Erythroblast (primary cell): ENCODE measurements around the gene ROM1.
"Not testable (repeated sequence)": the region's sequence is repeated elsewhere in the genome, so short reads cannot be mapped to it uniquely, and the experiment has no call there.

Experiments used
- DNase-seq, 2 experiments: peaks; one replicate each; lab custom pipeline; 2025; lab: John Stamatoyannopoulos, UW
- GATA1 ChIP-seq: IDR thresholded peaks from 2 replicates; pipeline ENCODE4 v1.6.1; 2011; ENCODE audit warnings: low read depth, mild to moderate bottlenecking, control low read depth, low read length, moderate library complexity
- POLR2A ChIP-seq: IDR thresholded peaks from 2 replicates; pipeline ENCODE4 v1.6.1; 2011; ENCODE audit warnings: mild to moderate bottlenecking, low read length

Gene ROM1

GRCh38 chr11:62608776-62609175 is 4.3 kb upstream of the ROM1 start:
- DNase-seq, result no peak

DNA sequence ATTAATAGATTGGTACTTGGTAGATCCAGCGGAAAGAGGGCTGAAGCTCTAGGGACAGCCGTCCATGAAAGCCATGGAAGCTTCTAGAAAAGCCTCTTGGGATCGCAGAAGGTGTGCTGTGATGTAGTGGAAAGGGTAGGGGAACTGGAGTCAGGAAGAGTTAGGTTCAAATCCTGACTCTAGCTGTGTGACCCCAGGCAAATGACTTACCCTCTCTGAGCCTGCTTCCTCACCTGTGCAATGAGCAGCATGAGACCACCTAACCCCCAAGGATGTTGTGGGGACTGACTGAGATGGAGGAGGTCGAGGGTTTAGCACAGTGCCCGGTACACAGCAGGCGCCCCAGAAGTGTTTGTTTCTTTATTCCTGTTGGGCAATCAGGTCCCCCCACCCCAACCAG is 2.7 kb upstream of the ROM1 start:
- no peak for TF ChIP-seq GATA1
- no peak for TF ChIP-seq POLR2A
- no peak for DNase-seq

More at GRCh38 chr11:62608776-62609175, 4.3 kb upstream of the ROM1 start:
- TF ChIP-seq GATA1 (no peak), POLR2A (no peak)

GRCh38 chr11:62610814-62611704 is 2.0 kb upstream of the ROM1 start:
- TF ChIP-seq GATA1 (no peak), POLR2A (no peak)
- DNase-seq, result no peak

- DNase-seq, result peak; percentile 74 to 79
- peak; percentile 28 for TF ChIP-seq POLR2A
- TF ChIP-seq GATA1, result no peak
Observed at GRCh38 chr11:62611705-62612365, 1.2 kb upstream of the ROM1 start.

DNA sequence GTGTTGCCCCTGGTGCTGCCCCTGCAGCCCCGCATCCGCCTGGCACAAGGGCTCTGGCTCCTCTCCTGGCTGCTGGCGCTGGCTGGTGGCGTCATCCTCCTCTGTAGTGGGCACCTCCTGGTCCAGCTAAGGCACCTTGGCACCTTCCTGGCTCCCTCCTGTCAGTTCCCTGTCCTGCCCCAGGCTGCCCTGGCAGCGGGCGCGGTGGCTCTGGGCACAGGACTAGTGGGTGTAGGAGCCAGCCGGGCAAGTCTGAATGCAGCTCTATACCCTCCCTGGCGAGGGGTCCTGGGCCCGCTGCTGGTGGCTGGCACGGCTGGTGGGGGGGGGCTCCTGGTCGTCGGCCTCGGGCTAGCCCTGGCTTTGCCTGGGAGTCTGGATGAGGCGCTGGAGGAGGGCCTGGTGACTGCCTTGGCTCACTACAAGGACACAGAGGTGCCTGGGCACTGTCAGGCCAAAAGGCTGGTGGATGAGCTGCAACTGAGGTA is 278 bp downstream of the ROM1 start:
- DNase-seq, result no peak
- TF ChIP-seq GATA1 (no peak), POLR2A (no peak)

- TF ChIP-seq GATA1 (no peak), POLR2A (no peak)
- peak; percentile 52 to 75 for DNase-seq
Observed at GRCh38 chr11:62614275-62614674, 1.2 kb downstream of the ROM1 start.

- DNase-seq, result no peak
- no peak for TF ChIP-seq POLR2A
- TF ChIP-seq GATA1, result no peak
Observed at GRCh38 chr11:62615521-62615920, 2.5 kb downstream of the ROM1 start.

- DNase-seq, result not testable (repeated sequence)
Observed at GRCh38 chr11:62616957-62617356, 3.9 kb downstream of the ROM1 start.

GRCh38 chr11:62621027-62621566 is 8.0 kb downstream of the ROM1 start:
- TF ChIP-seq POLR2A (no peak), GATA1 (no peak)
- DNase-seq, result no peak

DNA sequence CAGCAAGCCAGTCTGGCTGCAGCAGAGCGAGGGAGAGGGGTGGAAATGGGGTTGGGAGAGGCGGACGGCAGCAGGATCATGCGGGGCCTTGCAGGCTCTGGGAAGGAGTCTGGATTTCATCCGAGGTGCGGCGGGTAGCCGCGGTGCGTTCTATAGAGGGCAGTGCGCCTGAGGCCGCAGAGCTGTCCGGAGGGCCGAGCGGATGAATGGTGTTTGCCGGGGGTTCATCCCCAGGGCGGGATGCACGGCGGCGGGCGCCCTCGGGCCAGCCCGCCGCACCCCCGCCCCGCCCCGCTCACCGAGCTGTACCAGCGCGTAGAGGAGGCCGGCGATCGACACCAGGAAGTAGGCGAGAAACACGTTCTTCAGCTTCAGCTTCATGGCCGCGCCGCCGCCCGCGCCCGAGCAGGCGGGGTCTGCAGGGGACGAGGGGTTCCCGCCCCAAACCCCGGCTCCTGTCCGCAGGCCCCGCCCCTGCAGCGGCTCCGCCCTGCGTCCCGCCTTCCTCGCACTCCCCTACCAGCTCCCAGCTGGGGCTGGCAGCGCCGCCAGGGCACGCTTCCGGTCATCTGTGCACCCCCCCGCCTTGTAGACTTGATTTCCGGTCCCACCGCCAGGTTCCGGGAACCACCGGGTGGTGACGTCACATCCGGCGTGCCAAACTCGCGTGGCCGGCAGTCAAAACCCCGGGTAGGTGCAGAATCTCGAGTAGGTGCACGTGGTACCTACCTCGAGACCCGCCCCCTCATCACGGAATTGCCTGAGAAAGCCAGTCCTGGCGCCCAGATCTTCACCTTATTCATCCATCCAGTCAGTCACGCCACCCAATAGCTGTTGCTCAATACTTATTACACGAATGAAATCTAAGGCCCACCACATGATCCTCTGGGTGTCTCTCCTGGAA is 8.8 kb downstream of the ROM1 start, which contains the start of gene B3GAT3:
Gene B3GAT3, minus strand, starts transcription at position 420 of the 904 bp plus-strand sequence. Its CDS starts 39 bp downstream, at position 381.
- TF ChIP-seq GATA1 (no peak), POLR2A (peak; percentile 74)
- DNase-seq, result peak; percentile 95 to 98

DNA sequence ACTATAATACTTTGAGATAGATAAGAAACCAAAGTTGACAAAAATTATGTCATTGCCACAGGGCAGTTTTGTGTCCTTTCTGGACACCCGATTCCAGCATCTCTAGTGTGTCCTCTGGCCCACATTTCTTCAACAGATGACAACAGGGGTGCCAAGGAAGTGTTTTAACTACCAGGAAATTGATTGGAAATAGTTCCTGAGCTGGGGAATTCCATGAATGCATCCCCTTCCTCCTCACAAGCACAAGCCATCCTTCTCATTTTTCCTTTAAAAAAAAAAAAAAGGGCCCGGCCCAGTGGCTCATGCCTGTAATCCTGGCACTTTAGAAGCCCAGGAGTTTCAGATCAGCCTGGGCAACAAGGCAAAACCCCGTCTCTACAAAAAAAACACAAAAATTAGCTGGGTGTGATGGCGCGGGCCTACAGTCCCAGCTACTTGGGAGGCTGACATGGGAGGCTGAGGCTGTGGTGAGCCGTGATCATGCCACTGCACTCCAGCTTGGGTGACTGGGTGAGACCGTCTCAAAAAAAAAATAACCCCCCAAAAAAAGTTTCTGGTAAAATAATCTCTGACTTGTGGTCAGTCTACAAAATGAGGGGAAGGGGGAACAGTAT is 9.5 kb downstream of the ROM1 start:
- DNase-seq, result no peak
- TF ChIP-seq POLR2A, result no peak
- TF ChIP-seq GATA1, result no peak

GRCh38 chr11:62627713-62628112 is 14.7 kb downstream of the ROM1 start:
- DNase-seq, result no peak
- no peak for TF ChIP-seq GATA1
- TF ChIP-seq POLR2A, result no peak
